Peyer's patch (tissue), 4 donors: Measurements from ENCODE around the gene TRAPPC12.

Experiments used
- POLR2A ChIP-seq, 2 donors: fragments of 450-650 bp; IDR thresholded peaks; one replicate each; pipeline ENCODE4 v1.5.1; 2017; ENCODE audit warnings: antibody characterized with exemption in 2 of 2, mild to moderate bottlenecking in 2 of 2, moderate library complexity in 2 of 2
- TF ChIP-seq, protein P1 (sequence below), 6 experiments: fragments of 450-650 bp in 4 of 6; fragments of 200-600 bp in 2 of 6; sonication (generic) in 1 of 6; IDR thresholded peaks; one replicate each; pipeline ENCODE4 v1.5.1; 2017 to 2019; ENCODE audit warnings: antibody characterized with exemption in 6 of 6, mild to moderate bottlenecking in 3 of 6, moderate library complexity in 1 of 6

DNA sequence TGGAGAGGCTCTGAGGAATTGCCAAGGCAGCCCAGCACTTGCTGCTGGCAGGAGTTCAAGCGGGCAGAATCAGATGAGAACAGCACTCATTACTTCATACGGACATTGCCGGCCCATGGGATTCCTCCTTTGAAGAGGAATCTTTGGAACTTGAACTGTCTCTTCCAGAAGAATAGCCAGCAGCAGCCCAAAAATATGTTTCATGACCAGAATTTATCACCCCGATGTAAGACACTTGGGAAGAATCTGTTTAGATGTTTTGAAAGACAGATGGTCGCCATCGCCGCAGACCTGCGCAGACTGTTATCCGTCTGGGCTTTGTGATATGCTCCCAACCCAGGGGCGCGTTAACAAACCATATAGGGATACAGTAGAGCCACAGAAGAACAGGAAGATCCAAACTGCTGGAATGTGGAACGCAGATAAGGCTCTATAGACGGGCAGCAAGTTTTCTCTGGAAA, 143.5 kb downstream of the TRAPPC12 start:
- no peak for TF ChIP-seq POLR2A (IDR thresholded peaks at IDR 0.05)
- TF ChIP-seq, protein P1, sequence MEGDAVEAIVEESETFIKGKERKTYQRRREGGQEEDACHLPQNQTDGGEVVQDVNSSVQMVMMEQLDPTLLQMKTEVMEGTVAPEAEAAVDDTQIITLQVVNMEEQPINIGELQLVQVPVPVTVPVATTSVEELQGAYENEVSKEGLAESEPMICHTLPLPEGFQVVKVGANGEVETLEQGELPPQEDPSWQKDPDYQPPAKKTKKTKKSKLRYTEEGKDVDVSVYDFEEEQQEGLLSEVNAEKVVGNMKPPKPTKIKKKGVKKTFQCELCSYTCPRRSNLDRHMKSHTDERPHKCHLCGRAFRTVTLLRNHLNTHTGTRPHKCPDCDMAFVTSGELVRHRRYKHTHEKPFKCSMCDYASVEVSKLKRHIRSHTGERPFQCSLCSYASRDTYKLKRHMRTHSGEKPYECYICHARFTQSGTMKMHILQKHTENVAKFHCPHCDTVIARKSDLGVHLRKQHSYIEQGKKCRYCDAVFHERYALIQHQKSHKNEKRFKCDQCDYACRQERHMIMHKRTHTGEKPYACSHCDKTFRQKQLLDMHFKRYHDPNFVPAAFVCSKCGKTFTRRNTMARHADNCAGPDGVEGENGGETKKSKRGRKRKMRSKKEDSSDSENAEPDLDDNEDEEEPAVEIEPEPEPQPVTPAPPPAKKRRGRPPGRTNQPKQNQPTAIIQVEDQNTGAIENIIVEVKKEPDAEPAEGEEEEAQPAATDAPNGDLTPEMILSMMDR (IDR thresholded peaks at IDR 0.05): no peak
